GM18517 (cell line): Measurements from ENCODE around the gene BTG1.
"Not testable (repeated sequence)": the region's sequence is repeated elsewhere in the genome, so short reads cannot be mapped to it uniquely, and the experiment has no call there.

Experiments used
- ATAC-seq: cut with Tn5 transposase; IDR thresholded peaks from one replicate; pipeline ENCODE4 v1.9.1; 2021; ENCODE audit warnings: mild to moderate bottlenecking, moderate library complexity; ENCODE audit not compliant: unreplicated experiment

Gene BTG1

GRCh38 chr12:92151916-92152315 is 6.3 kb upstream of the BTG1 start:
- ATAC-seq: no peak

- ATAC-seq: no peak
Observed at GRCh38 chr12:92149563-92149962, 3.9 kb upstream of the BTG1 start.

DNA sequence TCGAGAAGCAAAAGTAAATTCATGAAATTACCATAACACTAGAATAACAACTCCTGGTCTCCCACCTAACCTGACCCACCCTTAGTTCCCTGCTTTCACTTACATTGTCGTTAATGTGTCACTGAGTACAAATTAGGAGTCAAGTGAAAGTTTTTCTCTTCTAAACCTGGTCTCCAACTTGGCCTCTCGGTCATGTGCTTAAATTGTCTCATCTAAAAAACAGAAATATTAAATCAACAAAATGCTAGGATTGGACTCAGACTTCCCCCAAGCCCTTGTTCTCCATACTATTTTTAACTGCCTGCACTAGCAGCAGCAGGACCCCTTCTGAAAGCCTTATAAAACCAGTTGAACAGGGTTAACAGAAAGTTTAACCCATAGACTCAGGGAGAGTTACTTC is 1.8 kb upstream of the BTG1 start:
- no peak for ATAC-seq

GRCh38 chr12:92146497-92147224 is 1.0 kb upstream of the BTG1 start:
- ATAC-seq: no peak

GRCh38 chr12:92145481-92145730 is 240 bp downstream of the BTG1 start:
- peak; percentile 2 for ATAC-seq

DNA sequence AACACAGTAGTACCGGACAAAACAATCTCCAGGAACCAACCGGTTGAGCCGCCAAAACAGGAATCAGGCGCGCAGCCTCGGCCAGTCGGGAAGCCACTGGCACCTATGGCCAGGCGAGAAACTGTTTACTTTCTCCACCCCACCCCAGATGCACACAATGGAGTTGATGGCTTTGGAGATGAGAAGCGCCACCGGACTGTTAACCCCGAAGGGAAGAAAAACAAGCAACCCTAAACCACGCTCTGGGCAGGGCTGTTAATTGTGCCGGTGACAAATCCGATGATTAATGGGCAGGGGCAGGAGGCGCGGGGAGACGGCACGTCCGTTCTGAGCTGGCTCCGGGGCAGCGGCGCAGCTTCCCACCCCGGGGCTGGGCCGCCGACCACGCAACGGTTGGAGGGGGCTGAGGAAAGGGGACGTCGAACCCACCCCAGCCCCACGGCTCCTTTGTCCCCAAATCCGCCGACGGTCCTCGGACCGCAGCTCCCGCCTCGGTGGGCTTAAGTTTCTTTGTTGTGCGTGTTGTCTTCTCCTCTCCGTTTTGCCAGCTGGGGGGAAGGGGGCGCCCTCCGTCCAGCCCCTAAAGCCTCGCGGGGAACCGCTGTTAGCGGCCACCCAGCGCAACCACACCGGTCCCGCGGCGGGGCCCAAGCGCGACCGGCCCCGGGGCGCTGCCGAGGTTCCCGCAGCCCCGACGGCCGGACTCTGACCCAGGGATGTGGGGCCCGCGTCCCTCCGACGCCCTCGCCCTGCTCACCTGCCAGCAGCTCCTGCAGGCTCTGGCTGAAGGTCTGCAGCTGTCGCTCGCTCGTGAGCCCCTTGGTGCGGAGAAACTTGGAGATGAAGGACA is 790 bp downstream of the BTG1 start:
- no peak for ATAC-seq

- peak; percentile 17 for ATAC-seq
Observed at GRCh38 chr12:92143686-92144630, 1.7 kb downstream of the BTG1 start.

- ATAC-seq: no peak
Observed at GRCh38 chr12:92143258-92143657, 2.4 kb downstream of the BTG1 start.

DNA sequence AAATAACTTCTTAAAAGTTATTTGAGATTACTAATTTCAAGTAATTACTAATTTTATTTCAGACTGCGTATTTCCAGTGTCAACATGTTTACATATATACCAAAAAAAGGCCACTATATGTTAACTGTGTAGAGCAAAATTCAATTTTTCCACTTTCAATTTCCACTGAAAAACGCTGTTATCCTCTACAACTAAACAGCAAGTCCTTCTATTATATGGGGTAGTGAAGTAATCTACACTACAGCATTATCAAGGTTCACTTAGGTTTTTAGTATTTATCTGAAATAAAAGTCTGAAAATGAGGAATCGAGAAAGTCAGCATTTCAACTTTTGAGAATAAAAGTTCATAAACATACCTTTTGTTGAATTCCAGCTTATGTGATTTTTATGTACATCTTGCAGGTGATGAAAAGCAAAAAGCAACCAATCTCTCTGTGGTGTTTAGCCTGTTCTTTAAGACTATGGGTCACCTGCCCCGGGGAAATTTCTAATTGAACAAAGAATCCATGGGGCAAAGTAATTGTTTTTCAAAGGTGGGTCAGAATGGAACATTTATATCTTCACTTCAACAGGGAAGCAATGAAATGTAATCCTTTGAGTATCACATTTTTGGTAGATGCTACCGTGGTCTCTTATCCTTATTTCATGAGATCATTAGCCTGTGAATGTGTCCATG is 3.3 kb downstream of the BTG1 start:
- ATAC-seq: no peak

GRCh38 chr12:92141591-92142121 is 4.0 kb downstream of the BTG1 start:
- no peak for ATAC-seq

DNA sequence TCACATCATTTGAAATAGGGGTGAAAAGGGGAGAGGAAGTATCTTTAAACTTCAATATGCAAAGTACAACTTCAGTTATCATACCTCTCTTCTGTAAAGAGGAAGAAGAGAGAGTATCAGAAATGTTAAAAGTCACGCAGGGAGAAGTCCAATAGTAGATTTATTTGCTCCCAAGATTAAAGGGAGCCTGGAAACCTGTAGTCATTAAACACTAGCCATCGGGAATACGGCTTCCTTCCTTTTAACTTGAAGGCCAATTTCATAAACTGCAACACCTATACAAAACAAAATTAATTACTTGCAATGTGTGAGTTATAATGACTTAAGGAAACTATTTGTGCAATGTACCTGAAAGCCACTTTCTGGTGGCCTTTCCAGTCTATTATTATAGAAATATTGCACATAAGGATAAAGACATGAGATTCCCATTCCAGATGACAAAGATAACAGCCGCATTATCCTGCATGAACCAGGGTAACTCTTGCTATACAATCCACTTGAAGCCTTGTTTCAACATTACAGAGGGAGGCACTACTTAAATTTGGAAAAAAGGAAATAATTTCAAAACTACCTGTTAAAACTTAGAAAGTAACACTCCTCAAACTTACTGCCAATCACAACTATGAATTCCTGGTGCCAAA is 4.6 kb downstream of the BTG1 start:
- no peak for ATAC-seq

DNA sequence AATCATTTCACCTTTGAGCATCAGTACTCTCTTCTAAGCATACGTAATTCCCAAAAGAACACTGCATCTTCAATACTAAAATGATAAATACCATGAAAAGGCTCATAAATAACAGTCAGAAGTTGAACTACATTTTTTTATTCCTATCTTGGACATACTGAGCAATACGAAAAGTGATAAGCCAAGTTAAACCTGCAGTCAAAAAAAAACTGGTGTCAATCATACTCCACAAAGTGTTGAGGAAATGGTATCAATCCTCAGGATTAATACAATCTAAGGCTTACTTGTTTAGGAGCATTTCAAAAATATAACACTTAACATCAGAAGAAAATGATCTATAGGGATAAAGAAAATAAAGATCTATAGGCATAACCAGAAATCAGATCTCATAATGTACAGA is 5.5 kb downstream of the BTG1 start:
- no peak for ATAC-seq

DNA sequence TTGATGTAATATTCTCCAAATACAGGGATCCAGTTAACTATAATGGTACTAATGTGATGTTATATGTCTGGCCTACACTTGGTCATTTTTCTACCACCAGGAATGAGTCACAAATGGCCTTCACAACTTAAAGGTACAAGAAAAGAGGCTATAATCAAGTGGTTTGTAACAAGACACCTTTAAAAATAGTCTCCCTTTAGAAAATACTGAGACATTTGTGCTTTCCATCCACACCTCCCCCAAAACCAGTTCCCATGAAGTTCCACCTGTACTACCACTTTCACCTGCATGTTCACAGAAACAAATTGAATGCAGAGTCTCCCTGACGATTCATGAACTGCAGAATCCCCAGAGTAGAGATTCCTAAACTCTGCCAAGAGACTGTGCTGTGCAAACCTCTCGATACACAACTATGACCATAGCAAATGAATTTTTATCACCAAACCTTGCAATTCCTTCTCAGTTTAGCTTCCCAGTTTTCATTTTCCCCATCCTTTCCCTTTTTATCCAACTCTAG is 6.0 kb downstream of the BTG1 start:
- no peak for ATAC-seq

DNA sequence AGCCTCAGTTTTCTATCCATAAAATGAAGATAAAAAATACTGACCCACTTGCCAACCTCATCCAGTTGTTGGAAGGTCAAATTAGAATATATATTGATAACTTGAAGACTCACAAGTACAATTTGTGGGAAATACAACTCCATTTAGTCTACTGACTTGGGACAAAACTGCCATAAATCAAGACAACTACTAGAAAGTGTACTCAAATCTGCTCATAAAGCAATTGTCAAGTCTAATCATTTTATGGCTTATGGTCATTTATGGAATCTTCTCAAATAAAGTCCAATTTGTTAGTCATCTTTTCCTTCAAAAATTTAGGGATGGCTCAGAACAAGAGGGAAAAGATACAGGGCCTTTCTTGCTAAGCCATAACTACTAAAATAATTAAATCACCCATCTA is 7.0 kb downstream of the BTG1 start:
- no peak for ATAC-seq

DNA sequence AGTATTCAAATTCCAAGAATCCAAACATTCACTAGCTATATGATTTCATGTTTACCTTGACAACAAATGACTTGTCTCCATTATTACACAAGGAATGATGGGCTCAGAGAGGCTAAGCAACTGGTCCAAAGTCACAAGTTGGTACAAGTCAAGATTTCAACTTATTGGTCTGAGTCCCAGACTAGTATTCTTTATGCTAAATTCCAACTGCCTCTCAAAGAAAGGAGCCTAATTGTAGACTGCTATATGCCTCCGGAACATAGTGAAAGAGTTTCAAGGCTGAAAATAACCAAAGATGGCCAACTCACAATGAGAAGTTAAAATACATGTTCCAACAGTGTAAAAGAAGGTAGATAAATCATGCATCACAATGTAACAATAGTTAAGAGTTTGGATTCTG is 7.5 kb downstream of the BTG1 start:
- ATAC-seq: no peak

GRCh38 chr12:92136965-92137721 is 8.5 kb downstream of the BTG1 start:
- no peak for ATAC-seq

- no peak for ATAC-seq
Observed at GRCh38 chr12:92136026-92136730, 9.5 kb downstream of the BTG1 start.

GRCh38 chr12:92135541-92135940 is 10.1 kb downstream of the BTG1 start:
- not testable (repeated sequence) for ATAC-seq
